Colon (tissue), 2 donors: ENCODE results near the gene B3GAT1.
"Not testable (repeated sequence)": the region's sequence is repeated elsewhere in the genome, so short reads cannot be mapped to it uniquely, and the experiment has no call there.

Experiments
- FAIRE-seq: peaks from 2 replicates; lab custom pipeline; 2012; peaks lifted over from hg19 to GRCh38; lab: Jason Lieb, UNC
- donor health status: control.
- donor health status: control.

B3GAT1 gene

GRCh38 chr11:134412203-134413042, at the start of gene B3GAT1:
Gene B3GAT1, minus strand, starts transcription at chr11:134412242. Its CDS starts 24,583 bp downstream, at chr11:134387659.
- no peak for FAIRE-seq

GRCh38 chr11:134461621-134462020, 49.6 kb upstream of the B3GAT1 start:
- no peak for FAIRE-seq

- FAIRE-seq, result no peak
Observed at GRCh38 chr11:134460881-134461280, 48.8 kb upstream of the B3GAT1 start.

- no peak for FAIRE-seq
Observed at GRCh38 chr11:134460062-134460561, 48.1 kb upstream of the B3GAT1 start.

GRCh38 chr11:134459246-134460061, 47.4 kb upstream of the B3GAT1 start:
- no peak for FAIRE-seq

GRCh38 chr11:134457411-134458007, 45.5 kb upstream of the B3GAT1 start:
- FAIRE-seq, result not testable (repeated sequence)

GRCh38 chr11:134455516-134455915, 43.5 kb upstream of the B3GAT1 start:
- no peak for FAIRE-seq

- no peak for FAIRE-seq
Observed at GRCh38 chr11:134454146-134454690, 42.2 kb upstream of the B3GAT1 start.

- FAIRE-seq, result no peak
Observed at GRCh38 chr11:134453441-134453840, 41.4 kb upstream of the B3GAT1 start.

- no peak for FAIRE-seq
Observed at GRCh38 chr11:134452838-134453155, 40.8 kb upstream of the B3GAT1 start.

- no peak for FAIRE-seq
Observed at GRCh38 chr11:134452026-134452837, 40.2 kb upstream of the B3GAT1 start.

- FAIRE-seq, result no peak
Observed at GRCh38 chr11:134450186-134450585, 38.1 kb upstream of the B3GAT1 start.

GRCh38 chr11:134449713-134450112, 37.7 kb upstream of the B3GAT1 start:
- no peak for FAIRE-seq

- no peak for FAIRE-seq
Observed at GRCh38 chr11:134449051-134449450, 37.0 kb upstream of the B3GAT1 start.

GRCh38 chr11:134447696-134448095, 35.7 kb upstream of the B3GAT1 start:
- FAIRE-seq, result no peak

- no peak for FAIRE-seq
Observed at GRCh38 chr11:134445601-134446325, 33.7 kb upstream of the B3GAT1 start.

GRCh38 chr11:134444160-134445108, 32.4 kb upstream of the B3GAT1 start:
- FAIRE-seq, result not testable (repeated sequence)

GRCh38 chr11:134443246-134443645, 31.2 kb upstream of the B3GAT1 start:
- FAIRE-seq, result no peak

GRCh38 chr11:134442246-134442645, 30.2 kb upstream of the B3GAT1 start:
- FAIRE-seq, result no peak

GRCh38 chr11:134441706-134442105, 29.7 kb upstream of the B3GAT1 start:
- FAIRE-seq, result no peak
